H1 (cell line): ENCODE results near the gene WNK4. TPM values are rescaled to one million over a fixed set of nuclear protein-coding genes. Genes with fewer than 3 reads are reported as not detected.

Experiments used
- CTCF ChIA-PET: fragments of 300-600 bp; sonication (Branson Sonifier 250); formaldehyde crosslinking; loops from one replicate; lab custom pipeline; 2021; ENCODE audit not compliant: partially characterized antibody; lab: Charles Lee
- POLR2A ChIA-PET: fragments of 300-600 bp; sonication (Branson Sonifier 250); formaldehyde crosslinking; loops from one replicate; lab custom pipeline; 2021; ENCODE audit warnings: inconsistent platforms; ENCODE audit not compliant: partially characterized antibody; lab: Charles Lee
- DNase-seq, 2 experiments: peaks; one replicate each; pipeline versions ENCODE4 v3.0.0 to v3.0.0-alpha.2; 2010 to 2022; ENCODE audit warnings: low spot score in 2 of 2, low read depth in 1 of 2, mixed read lengths in 1 of 2
- FAIRE-seq: peaks from 2 replicates; lab custom pipeline; 2011; peaks lifted over from hg19 to GRCh38; lab: Jason Lieb, UNC
- H2AFZ ChIP-seq: 2 replicates; pipeline ENCODE4 v1.8.1; 2012; ENCODE audit warnings: low read length, inconsistent platforms
- H2AK5ac ChIP-seq: 2 replicates; pipeline ENCODE4 v1.6.1; 2013; ENCODE audit warnings: low read depth, low read length
- H2BK120ac ChIP-seq: replicated peaks from 2 replicates; pipeline ENCODE3; 2013; ENCODE audit warnings: low read depth, low read length, inconsistent platforms
- H2BK12ac ChIP-seq: 2 replicates; pipeline ENCODE4 v1.6.1; 2013; ENCODE audit warnings: low read depth, low read length
- H2BK15ac ChIP-seq: 2 replicates; pipeline ENCODE4 v1.6.1; 2013; ENCODE audit warnings: low read length
- H2BK20ac ChIP-seq: 2 replicates; pipeline ENCODE4 v1.6.1; 2013; ENCODE audit warnings: low read length
- H2BK5ac ChIP-seq: 2 replicates; pipeline ENCODE4 v1.6.1; 2013; ENCODE audit warnings: low read depth, low read length
- H3K14ac ChIP-seq: 2 replicates; pipeline ENCODE4 v1.6.1; 2013; ENCODE audit warnings: inconsistent platforms; ENCODE audit not compliant: insufficient read length
- H3K18ac ChIP-seq: 2 replicates; pipeline ENCODE4 v1.6.1; 2013; ENCODE audit warnings: low read length; ENCODE audit errors: extremely low read depth
- H3K23ac ChIP-seq: 2 replicates; pipeline ENCODE4 v1.6.1; 2013; ENCODE audit warnings: inconsistent platforms; ENCODE audit not compliant: insufficient read length
- H3K23me2 ChIP-seq: 2 replicates; pipeline ENCODE4 v1.6.1; 2013; ENCODE audit warnings: low read depth, low read length
- H3K27ac ChIP-seq: 2 replicates; pipeline ENCODE4 v1.6.1; 2011; ENCODE audit warnings: low read depth, low read length, inconsistent platforms
- H3K27me3 ChIP-seq, 4 experiments: replicated peaks in 1 of 4; 1 replicate in 1 of 4; 2 replicates in 3 of 4; pipeline versions ENCODE4 v1.6.1 to v1.8.1; 2011 to 2013; ENCODE audit warnings: low read length in 3 of 4, mild to moderate bottlenecking in 3 of 4, inconsistent platforms in 2 of 4, mixed read lengths in 2 of 4, moderate library complexity in 1 of 4; ENCODE audit not compliant: control insufficient read depth in 3 of 4, insufficient read depth in 3 of 4; ENCODE audit errors: extremely low read depth in 1 of 4
- H3K36me3 ChIP-seq, 4 experiments: 2 replicates each; pipeline versions ENCODE4 v1.6.1 to v1.8.1; 2011 to 2013; ENCODE audit warnings: mild to moderate bottlenecking in 4 of 4, low read length in 3 of 4, moderate library complexity in 2 of 4, control low read depth in 1 of 4, inconsistent platforms in 1 of 4; ENCODE audit not compliant: insufficient read depth in 4 of 4, control insufficient read depth in 2 of 4
- H3K4ac ChIP-seq: replicated peaks from 2 replicates; pipeline ENCODE3; 2013; ENCODE audit warnings: low read length, low read depth, mixed read lengths, inconsistent platforms; ENCODE audit not compliant: insufficient read length
- H3K4me1 ChIP-seq, 4 experiments: replicated peaks in 1 of 4; 1 replicate in 1 of 4; 2 replicates in 3 of 4; pipeline versions ENCODE4 v1.6.1 to v1.8.1; 2011 to 2013; ENCODE audit warnings: low read length in 3 of 4, inconsistent platforms in 2 of 4, mixed read lengths in 1 of 4; ENCODE audit not compliant: insufficient read depth in 4 of 4, control insufficient read depth in 3 of 4
- H3K4me2 ChIP-seq, 2 experiments: 2 replicates each; pipeline versions ENCODE4 v1.6.1 to v1.8.1; 2011 to 2013; ENCODE audit warnings: low read depth in 2 of 2, low read length in 2 of 2, control low read depth in 1 of 2, inconsistent platforms in 1 of 2, mild to moderate bottlenecking in 1 of 2; ENCODE audit not compliant: insufficient read depth in 1 of 2
- H3K4me3 ChIP-seq, 4 experiments: fragments of 200-600, 300-600 bp in 1 of 4; sonication (generic), shearing (Covaris generic), sonication (Bioruptor Twin) in 1 of 4; 2 replicates each; pipeline versions ENCODE4 v1.5.1 to v1.8.1; 2011 to 2016; ENCODE audit warnings: low read length in 4 of 4, low read depth in 3 of 4, control low read depth in 2 of 4, inconsistent platforms in 2 of 4, mild to moderate bottlenecking in 2 of 4, mixed read lengths in 1 of 4, moderate library complexity in 1 of 4; ENCODE audit not compliant: insufficient read depth in 2 of 4; ENCODE audit errors: extremely low read depth in 1 of 4
- H3K56ac ChIP-seq: replicated peaks from 2 replicates; pipeline ENCODE3; 2013; ENCODE audit warnings: low read depth, mild to moderate bottlenecking, mixed read lengths, low read length, inconsistent platforms; ENCODE audit not compliant: insufficient read length
- H3K79me1 ChIP-seq: 2 replicates; pipeline ENCODE4 v1.6.1; 2013; ENCODE audit warnings: low read depth, low read length, control low read depth
- H3K79me2 ChIP-seq, 2 experiments: 2 replicates each; pipeline versions ENCODE4 v1.6.1 to v1.8.1; 2012 to 2013; ENCODE audit warnings: low read length in 2 of 2, mild to moderate bottlenecking in 2 of 2, inconsistent platforms in 1 of 2; ENCODE audit not compliant: insufficient read depth in 2 of 2, control insufficient read depth in 1 of 2
- H3K9ac ChIP-seq, 4 experiments: replicated peaks in 1 of 4; 1 replicate in 1 of 4; 2 replicates in 3 of 4; pipeline versions ENCODE4 v1.6.1 to v1.8.1; 2011 to 2013; ENCODE audit warnings: low read depth in 3 of 4, low read length in 3 of 4, control low read depth in 2 of 4, mild to moderate bottlenecking in 2 of 4, moderate library complexity in 2 of 4, inconsistent platforms in 1 of 4; ENCODE audit errors: extremely low read depth in 1 of 4
- H3K9me3 ChIP-seq, 2 experiments: 2 replicates each; pipeline versions ENCODE4 v1.6.1 to v1.8.1; 2012 to 2013; ENCODE audit warnings: mild to moderate bottlenecking in 2 of 2, moderate library complexity in 2 of 2, control low read depth in 1 of 2, inconsistent platforms in 1 of 2, low read depth in 1 of 2, low read length in 1 of 2, mixed read lengths in 1 of 2; ENCODE audit not compliant: insufficient read depth in 2 of 2
- H4K20me1 ChIP-seq, 2 experiments: replicated peaks in 1 of 2; 2 replicates each; pipeline versions ENCODE3 to v1.8.1; 2011 to 2013; ENCODE audit warnings: inconsistent platforms in 2 of 2, low read length in 2 of 2, mild to moderate bottlenecking in 1 of 2; ENCODE audit not compliant: insufficient read depth in 2 of 2, control insufficient read depth in 1 of 2
- H4K5ac ChIP-seq: 2 replicates; pipeline ENCODE4 v1.6.1; 2013; ENCODE audit warnings: low read length, low read depth, mixed read lengths, inconsistent platforms; ENCODE audit not compliant: insufficient read length
- H4K8ac ChIP-seq: 2 replicates; pipeline ENCODE4 v1.8.0; 2013; ENCODE audit warnings: mild to moderate bottlenecking, moderate library complexity, low read length, inconsistent platforms; ENCODE audit not compliant: insufficient read depth; ENCODE audit errors: extremely low read depth
- H4K91ac ChIP-seq: replicated peaks from 2 replicates; pipeline ENCODE3; 2013; ENCODE audit warnings: low read length, mixed read lengths, inconsistent platforms; ENCODE audit not compliant: insufficient read length
- BRCA1 ChIP-seq: IDR thresholded peaks from 2 replicates; pipeline ENCODE4 v1.6.1; 2012; ENCODE audit warnings: low read depth, low read length, improper control_type of control experiment
- CBX5 ChIP-seq: fragments of 300-800, 300-1000 bp; sonication (generic); IDR thresholded peaks from 2 replicates; pipeline ENCODE4 v1.7.1; 2016; ENCODE audit warnings: antibody characterized with exemption, low read length, low read depth
- CHD1 ChIP-seq: IDR thresholded peaks from 2 replicates; pipeline ENCODE4 v1.6.1; 2012; ENCODE audit warnings: low read depth, low read length, improper control_type of control experiment
- CTBP2 ChIP-seq: IDR thresholded peaks from 2 replicates; pipeline ENCODE4 v1.7.0; 2011; ENCODE audit warnings: borderline replicate concordance, mild to moderate bottlenecking, moderate library complexity, mixed read lengths, low read length; ENCODE audit not compliant: insufficient read depth, insufficient read length
- E2F6 ChIP-seq: IDR thresholded peaks from 2 replicates; pipeline ENCODE4 v1.6.1; 2012; ENCODE audit warnings: inconsistent platforms
- EGR1 ChIP-seq: IDR thresholded peaks from 2 replicates; pipeline ENCODE4 v1.6.1; 2011; ENCODE audit warnings: low read depth, low read length, borderline replicate concordance
- POLR2AphosphoS5 ChIP-seq: IDR thresholded peaks from 2 replicates; pipeline ENCODE4 v1.6.1; 2011; ENCODE audit warnings: low read depth, low read length
- RNF2 ChIP-seq: fragments of 200-900, 300-1000 bp; sonication (generic); IDR thresholded peaks from 2 replicates; pipeline ENCODE4 v1.7.1; 2016; ENCODE audit warnings: borderline replicate concordance, low read depth, mild to moderate bottlenecking, antibody characterized with exemption, low read length; ENCODE audit not compliant: poor library complexity, severe bottlenecking; ENCODE audit errors: missing control alignments
- SIRT6 ChIP-seq: IDR thresholded peaks from one replicate; pipeline ENCODE4 v1.7.1; 2012; ENCODE audit warnings: low read length, inconsistent platforms
- TBP ChIP-seq: IDR thresholded peaks from 2 replicates; pipeline ENCODE4 v1.6.1; 2011; ENCODE audit warnings: low read depth, low read length, improper control_type of control experiment
- TCF12 ChIP-seq: IDR thresholded peaks from 2 replicates; pipeline ENCODE4 v1.6.1; 2011; ENCODE audit warnings: low read depth, mild to moderate bottlenecking, low read length
- WGBS, 2 experiments: shearing (Covaris generic) in 1 of 2; methylation state at CpG; one replicate each; pipeline versions ENCODE4 v1.1.6 to v1.1.7; 2013 to 2015; ENCODE audit warnings: low lambda C conversion rate in 2 of 2, mixed read lengths in 2 of 2, inconsistent platforms in 1 of 2, low coverage in 1 of 2, missing lambda C conversion rate in 1 of 2; ENCODE audit not compliant: insufficient replicate concordance in 2 of 2, insufficient coverage in 1 of 2, insufficient read length in 1 of 2; ENCODE audit errors: extremely low coverage in 1 of 2, missing lambda C conversion rate in 1 of 2; 5-methylcytosine and 5-hydroxymethylcytosine counted together
- polyA plus RNA-seq, 7 experiments: library from polyadenylated mRNA; depleted of rRNA in 3 of 7; stranded (reverse) in 5 of 7; unstranded in 2 of 7; fragments of >200 nt in 5 of 7; fragments of 200-250 nt in 2 of 7; gene quantifications; 1 replicate in 5 of 7; 2 replicates in 1 of 7; 4 replicates in 1 of 7; pipeline versions ENCODE4 v1.2.1 to v1.2.3, GENCODE V29; 2011 to 2013; ENCODE audit warnings: missing spikeins in 2 of 7, mixed read lengths in 2 of 7
- total RNA-seq: library from RNA; stranded (reverse); fragmentation: NEBNext Ultra II Directional; extraction: Animal tissue kit (Norgen Biotek cat#: 25700); gene quantifications from 2 replicates; pipeline ENCODE4 v1.2.1, GENCODE V29; 2021

The WNK4 gene
- total and polyA plus RNA-seq, 2 of the 8 experiments (the other 6 are each of a cell fraction or from before 2014, with no cell fraction given) = 0.21 to 1.7 TPM

- Histone ChIP-seq H4K20me1 (no peaks in the 10 kb centered on the region), H4K91ac (no peak overlapping the region), H3K9me3 (no peaks in the 10 kb centered on the region), H3K56ac (no peak overlapping the region), H3K36me3 (peaks cover 5 to 34% (median 25%) of the 10 kb centered on the region in 4 experiments), H4K5ac (no peak overlapping the region), H3K4me1 (no peaks in the 10 kb centered on the region; a peak in 1 of 7 replicates), H2BK120ac (no peak overlapping the region), H4K8ac (no peak overlapping the region), H2BK15ac (no peak overlapping the region), H2AK5ac (no peak overlapping the region), H3K23ac (no peak overlapping the region), H2BK12ac (no peak overlapping the region), H3K4me3 (no peak overlapping the region), H3K14ac (no peak overlapping the region), H3K4ac (no peak overlapping the region), H2BK5ac (no peak overlapping the region), H3K27me3 (no peaks in the 10 kb centered on the region), H3K18ac (no peak overlapping the region), H3K9ac (no peak overlapping the region), H3K79me1 (peaks cover 5% of the 10 kb centered on the region; the same call in 1 of the 2 replicates), H2AFZ (no peak overlapping the region), H3K23me2 (peaks cover 4% of the 10 kb centered on the region), H3K79me2 (peaks cover 0 to 8% of the 10 kb centered on the region in 2 experiments; a peak in 2 of 4 replicates), H3K27ac (no peak overlapping the region), H3K4me2 (no peak overlapping the region), H2BK20ac (no peak overlapping the region)
- CTCF ChIA-PET = interaction anchor here (0.5 to 6.8 kb wide), 12 partner anchors 11 to 222 kb away, joined by 3 to 45 read pairs (median 5); partner anchors contain the start of genes AOC3, PSME3 and RPL27
- FAIRE-seq (no peak), DNase-seq (no peak)
- POLR2A ChIA-PET = interaction anchor here (1.2 to 6.1 kb wide), 2 partner anchors 14 to 48 kb away, joined by 3 to 69 read pairs; partner anchors contain the start of genes PSME3 and VPS25
- WGBS, 2 experiments = 96% methylated on average over 7 of the region's 7 CpGs; no CpG with 5 or more reads in 1 of the 2 experiments
- TF ChIP-seq TBP = no peak
- no peak for TF ChIP-seq POLR2AphosphoS5
- TF ChIP-seq E2F6 = no peak
- no peak for TF ChIP-seq CHD1
- TF ChIP-seq SIRT6 = no peak
- no peak for TF ChIP-seq EGR1
- no peak for TF ChIP-seq CBX5
- TF ChIP-seq TCF12 = no peak
- TF ChIP-seq BRCA1 = no peak
- no peak for TF ChIP-seq RNF2
- no peak for TF ChIP-seq CTBP2
Observed at GRCh38 chr17:42821176-42821575, 40.8 kb downstream of the WNK4 start.
